Spleen (tissue), 11 donors: ENCODE measurements around the gene MYBPC3. TPM values are rescaled to one million over a fixed set of nuclear protein-coding genes. Genes with fewer than 3 reads are reported as not detected.
A peak's percentile ranks its signal among the peaks of the same experiment; 100 is the strongest.
"Not testable (repeated sequence)": the region's sequence is repeated elsewhere in the genome, so short reads cannot be mapped to it uniquely, and the experiment has no call there.

Experiments used
- DNase-seq: peaks from one replicate; pipeline ENCODE4 v3.0.0-alpha.2; 2020
- H3K27ac ChIP-seq, 8 donors: fragments of 200-600 bp; sonication (generic) in 7 of 8; 1 replicate in 4 of 8; 2 replicates in 4 of 8; pipeline versions ENCODE4 v1.5.0 to v1.8.0; 2016 to 2021; ENCODE audit warnings: inconsistent platforms in 4 of 8, mild to moderate bottlenecking in 4 of 8, moderate library complexity in 1 of 8
- H3K27me3 ChIP-seq, 7 donors: fragments of 200-600 bp; sonication (generic) in 6 of 7; replicated peaks in 1 of 7; 1 replicate in 4 of 7; 2 replicates in 3 of 7; pipeline versions ENCODE4 v1.5.0 to v1.8.0; 2016 to 2021; ENCODE audit warnings: inconsistent platforms in 3 of 7, mild to moderate bottlenecking in 1 of 7
- H3K36me3 ChIP-seq, 6 donors: fragments of 200-600 bp; sonication (generic) in 5 of 6; 1 replicate in 4 of 6; 2 replicates in 2 of 6; pipeline versions ENCODE4 v1.5.0 to v1.8.0; 2016 to 2021; ENCODE audit warnings: inconsistent platforms in 2 of 6
- H3K4me1 ChIP-seq, 6 donors: fragments of 200-600 bp; sonication (generic) in 5 of 6; 1 replicate in 3 of 6; 2 replicates in 3 of 6; pipeline versions ENCODE4 v1.5.0 to v1.8.0; 2016 to 2021; ENCODE audit warnings: inconsistent platforms in 3 of 6
- H3K4me3 ChIP-seq, 8 donors: fragments of 200-600 bp; sonication (generic) in 7 of 8; 1 replicate in 4 of 8; 2 replicates in 4 of 8; pipeline versions ENCODE4 v1.5.0 to v1.8.0; 2016 to 2021; ENCODE audit warnings: inconsistent platforms in 4 of 8, mild to moderate bottlenecking in 4 of 8, moderate library complexity in 2 of 8
- H3K9me3 ChIP-seq, 8 donors: fragments of 200-600 bp; sonication (generic) in 7 of 8; 1 replicate in 4 of 8; 2 replicates in 4 of 8; pipeline versions ENCODE4 v1.5.0 to v1.8.0; 2016 to 2021; ENCODE audit warnings: inconsistent platforms in 4 of 8
- POLR2A ChIP-seq, 3 donors: fragments of 450-650 bp; IDR thresholded peaks; one replicate each; pipeline ENCODE4 v1.5.1; 2017; ENCODE audit warnings: antibody characterized with exemption in 3 of 3, mild to moderate bottlenecking in 1 of 3
- POLR2AphosphoS5 ChIP-seq, 3 donors: sonication (generic); formaldehyde crosslinking; IDR thresholded peaks; one replicate each; pipeline ENCODE4 v1.5.1; 2017; ENCODE audit warnings: antibody characterized with exemption in 3 of 3
- WGBS, 5 donors: extraction: QIAGEN DNeasy Blood & Tissue Kit in 3 of 5; methylation state at CpG; one replicate each; pipeline versions ENCODE4 v1.1.5 to v1.1.7; 2013 to 2018; 5-methylcytosine and 5-hydroxymethylcytosine counted together
- intact Hi-C: fragments of 100-400 bp; cut with DNase I; formaldehyde crosslinking; loops from one replicate; pipeline ENCODE4 v1.15.0; 2023; ENCODE audit warnings: low total_unique reads
- polyA plus RNA-seq, 3 donors: library from polyadenylated mRNA; stranded (reverse); fragments of 200-250 nt; gene quantifications; one replicate each; pipeline ENCODE4 v1.2.1, GENCODE V29; 2013
- total RNA-seq, 7 donors: library from RNA; depleted of rRNA in 3 of 7; stranded (reverse); fragments of >200 nt in 3 of 7; fragmentation: NEBNext Ultra II Directional in 4 of 7; extraction: Animal tissue kit (Norgen Biotek cat#: 25700) in 4 of 7; gene quantifications; one replicate each; pipeline versions ENCODE4 v1.1.0 to v1.2.1, GENCODE V29; 2016 to 2021
- TF ChIP-seq, protein P1 (sequence below), 11 experiments: fragments of 200-600 bp in 7 of 11; fragments of 450-650 bp in 4 of 11; sonication (generic) in 4 of 11; IDR thresholded peaks in 8 of 11; conservative IDR thresholded peaks in 3 of 11; 1 replicate in 7 of 11; 2 replicates in 4 of 11; pipeline versions ENCODE4 v1.4.0 to v1.8.0; 2016 to 2021; ENCODE audit warnings: antibody characterized with exemption in 11 of 11, inconsistent platforms in 4 of 11, mild to moderate bottlenecking in 1 of 11
- donor health status: healthy with polysubstance abuse.
- donor health status: DM: no; HTN: no; CAD: no; lungs with moderate emphysema.
- donor health status: DM: no; HTN: no; CAD: no.
- donor health status: Bipolar disorder and iron deficiency.
- donor health status: healthy.
- donor health status: DM: no; HTN: no; CAD: no.
- donor health status: DM: yes; HTN: yes; CAD: no.

The MYBPC3 gene
- total and polyA plus RNA-seq, 10 donors: 0.49 to 4.7 (median 1.5) TPM

DNA sequence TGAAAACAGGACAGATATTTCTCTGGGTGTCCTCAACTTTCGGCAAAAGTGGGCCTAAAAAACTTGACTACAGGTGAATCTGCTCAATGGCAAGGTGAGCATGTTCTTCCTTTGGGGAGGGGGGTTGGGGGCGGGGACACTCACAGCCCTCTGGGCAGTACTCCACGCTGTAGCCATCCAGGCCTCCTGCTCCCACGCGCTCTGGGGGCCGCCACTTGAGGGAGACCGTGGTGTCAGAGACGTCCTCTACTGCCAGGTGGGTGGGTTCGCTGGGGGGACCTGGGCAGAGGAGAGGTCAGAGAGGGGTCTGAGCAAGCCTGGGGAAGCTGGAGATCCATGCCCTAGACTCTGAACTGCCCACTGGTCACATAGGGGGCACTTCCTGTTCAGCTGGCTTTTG, 16.8 kb downstream of the MYBPC3 start:
- Histone ChIP-seq H3K36me3 (peaks cover 0 to 44% (median 0%) of the 10 kb centered on the region in 6 donors), H3K9me3 (no peaks in the 10 kb centered on the region), H3K27ac (no peak overlapping the region), H3K27me3 (no peaks in the 10 kb centered on the region), H3K4me1 (peaks cover 0 to 4% (median 0%) of the 10 kb centered on the region in 6 donors), H3K4me3 (no peak overlapping the region)
- peak; percentile 59 for DNase-seq
- TF ChIP-seq POLR2AphosphoS5 (IDR thresholded peaks at IDR 0.05) (no peak), POLR2A (IDR thresholded peaks at IDR 0.05) (no peak)
- TF ChIP-seq, protein P1, sequence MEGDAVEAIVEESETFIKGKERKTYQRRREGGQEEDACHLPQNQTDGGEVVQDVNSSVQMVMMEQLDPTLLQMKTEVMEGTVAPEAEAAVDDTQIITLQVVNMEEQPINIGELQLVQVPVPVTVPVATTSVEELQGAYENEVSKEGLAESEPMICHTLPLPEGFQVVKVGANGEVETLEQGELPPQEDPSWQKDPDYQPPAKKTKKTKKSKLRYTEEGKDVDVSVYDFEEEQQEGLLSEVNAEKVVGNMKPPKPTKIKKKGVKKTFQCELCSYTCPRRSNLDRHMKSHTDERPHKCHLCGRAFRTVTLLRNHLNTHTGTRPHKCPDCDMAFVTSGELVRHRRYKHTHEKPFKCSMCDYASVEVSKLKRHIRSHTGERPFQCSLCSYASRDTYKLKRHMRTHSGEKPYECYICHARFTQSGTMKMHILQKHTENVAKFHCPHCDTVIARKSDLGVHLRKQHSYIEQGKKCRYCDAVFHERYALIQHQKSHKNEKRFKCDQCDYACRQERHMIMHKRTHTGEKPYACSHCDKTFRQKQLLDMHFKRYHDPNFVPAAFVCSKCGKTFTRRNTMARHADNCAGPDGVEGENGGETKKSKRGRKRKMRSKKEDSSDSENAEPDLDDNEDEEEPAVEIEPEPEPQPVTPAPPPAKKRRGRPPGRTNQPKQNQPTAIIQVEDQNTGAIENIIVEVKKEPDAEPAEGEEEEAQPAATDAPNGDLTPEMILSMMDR (IDR thresholded peaks at IDR 0.05 in 8 of 11, conservative IDR thresholded peaks at IDR 0.05 in 3 of 11): no peak
- intact Hi-C loops: no loop called here
- WGBS, 5 donors: 78 to 88% (median 86%) methylated on average over 4 to 9 of the region's 9 CpGs

DNA sequence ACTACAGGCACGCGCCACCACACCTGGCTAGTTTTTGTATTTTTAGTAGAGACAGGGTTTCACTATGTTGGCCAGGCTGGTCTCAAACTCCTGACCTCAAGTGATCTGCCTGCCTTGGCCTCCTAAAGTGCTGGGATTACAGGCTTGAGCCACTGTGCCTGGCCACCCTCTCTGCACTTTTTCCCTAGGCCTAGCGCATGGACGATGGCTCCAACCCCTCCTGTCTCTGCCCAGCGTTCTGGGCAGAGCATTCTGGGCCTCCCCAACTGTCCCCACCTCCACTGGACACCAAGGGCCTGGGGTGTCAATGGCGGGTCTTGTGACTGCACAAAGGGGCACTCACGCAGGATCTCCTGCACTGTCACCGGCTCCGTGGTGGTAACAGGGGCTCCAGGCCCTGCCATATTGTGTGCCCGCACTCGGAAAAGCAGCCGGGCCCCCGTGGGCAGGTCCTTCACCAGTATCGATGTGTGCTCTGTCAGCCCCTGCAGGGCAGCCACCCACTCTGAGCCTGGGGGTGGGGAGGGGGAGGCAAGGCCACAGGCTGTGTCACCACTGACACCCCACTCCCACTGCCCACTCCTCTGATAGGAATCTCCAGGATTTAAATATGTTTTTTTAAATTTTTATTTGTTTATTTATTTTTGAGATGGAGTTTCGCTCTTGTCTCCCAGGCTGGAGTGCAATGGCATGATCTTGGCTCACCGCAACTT, 17.6 kb downstream of the MYBPC3 start:
- H3K27ac ChIP-seq, H3K9me3 ChIP-seq, intact Hi-C loops, H3K4me3 ChIP-seq, H3K27me3 ChIP-seq: not testable (repeated sequence)
- peaks cover 0 to 42% (median 8%) of the 10 kb centered on the region in 6 donors for H3K36me3 ChIP-seq
- DNase-seq: peak; percentile 54
- H3K4me1 ChIP-seq: peaks cover 0 to 13% (median 6%) of the 10 kb centered on the region in 6 donors
- 92 to 96% (median 94%) methylated on average over 16 of the region's 16 CpGs for WGBS, 5 donors

DNA sequence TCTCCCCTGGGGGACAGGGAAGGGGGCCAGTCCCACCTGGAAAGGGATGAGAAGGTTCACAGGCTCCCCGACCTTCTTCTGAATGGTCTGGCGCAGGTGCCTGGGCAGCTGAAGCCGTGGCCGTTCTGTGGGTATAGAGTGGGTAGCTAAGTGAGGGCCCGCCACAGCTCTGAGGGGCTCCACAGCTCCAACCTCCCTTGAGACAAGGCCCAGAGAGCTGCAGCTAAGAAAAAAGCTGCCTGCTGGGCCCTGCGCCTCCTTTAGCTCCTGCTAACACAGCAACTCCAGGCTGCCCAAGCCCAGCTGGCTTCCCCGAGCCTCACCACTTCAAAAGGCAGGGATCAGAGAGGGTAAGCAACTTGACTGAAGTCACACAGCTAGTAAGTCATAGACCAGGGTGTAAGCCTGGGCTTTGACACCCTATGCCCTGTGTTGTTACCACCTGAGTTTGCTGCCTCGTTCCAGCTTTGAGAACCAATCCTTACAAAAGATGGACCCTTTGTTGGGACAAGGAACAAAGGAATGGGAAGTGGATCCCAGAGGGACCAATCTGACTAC, 18.5 kb downstream of the MYBPC3 start:
- no peaks in the 10 kb centered on the region for H3K27me3 ChIP-seq
- H3K9me3 ChIP-seq: no peaks in the 10 kb centered on the region
- 89 to 98% (median 91%) methylated on average over 3 to 8 of the region's 8 CpGs for WGBS, 5 donors
- intact Hi-C loops: no loop called here
- H3K36me3 ChIP-seq: peaks cover 0 to 36% (median 14%) of the 10 kb centered on the region in 6 donors
- no peak overlapping the region for H3K4me3 ChIP-seq
- peak; percentile 69 for DNase-seq
- H3K4me1 ChIP-seq: peaks cover 0 to 22% (median 14%) of the 10 kb centered on the region in 6 donors
- TF ChIP-seq POLR2A (IDR thresholded peaks at IDR 0.05) (no peak), POLR2AphosphoS5 (IDR thresholded peaks at IDR 0.05) (no peak)
- TF ChIP-seq, protein P1 (IDR thresholded peaks at IDR 0.05 in 8 of 11, conservative IDR thresholded peaks at IDR 0.05 in 3 of 11): no peak
- H3K27ac ChIP-seq: no peak overlapping the region

DNA sequence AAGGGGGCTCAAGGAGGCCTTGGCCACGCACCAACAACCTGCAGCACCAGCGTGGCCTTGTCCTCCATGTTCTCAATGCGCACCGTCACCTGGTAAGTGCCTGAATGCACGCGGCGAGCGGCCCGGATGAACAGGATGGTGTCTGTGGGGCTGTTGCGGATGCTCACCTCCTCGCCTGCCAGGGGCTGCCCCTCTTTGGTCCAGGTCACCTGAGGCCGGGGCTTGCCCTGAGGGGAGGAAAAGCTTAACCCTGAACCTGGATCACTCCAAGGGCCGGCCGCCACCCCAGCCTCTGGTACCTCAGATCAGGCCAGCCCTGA, 19.0 kb downstream of the MYBPC3 start:
- intact Hi-C loops: no loop called here
- H3K9me3 ChIP-seq: no peaks in the 10 kb centered on the region
- no peak overlapping the region for H3K4me3 ChIP-seq
- H3K27me3 ChIP-seq: no peaks in the 10 kb centered on the region
- peaks cover 0 to 31% (median 17%) of the 10 kb centered on the region in 6 donors for H3K36me3 ChIP-seq
- peaks cover 0 to 27% (median 18%) of the 10 kb centered on the region in 6 donors for H3K4me1 ChIP-seq
- TF ChIP-seq, protein P1 (IDR thresholded peaks at IDR 0.05 in 8 of 11, conservative IDR thresholded peaks at IDR 0.05 in 3 of 11): no peak
- no peak for DNase-seq
- no peak overlapping the region for H3K27ac ChIP-seq
- 91 to 98% (median 93%) methylated on average over 9 to 14 of the region's 14 CpGs for WGBS, 5 donors
